ENCODE results near the gene GLUD2. TPM values are rescaled to one million over a fixed set of nuclear protein-coding genes. Genes with fewer than 3 reads are reported as not detected.
"Not testable (repeated sequence)": the region's sequence is repeated elsewhere in the genome, so short reads cannot be mapped to it uniquely, and the experiment has no call there.

GLUD2 gene
- 3.0 TPM for polyA plus RNA-seq (2013, experiment 1 of 4)
- polyA plus RNA-seq (2013, experiment 2 of 4): 4.5 TPM
- 2.8 TPM for polyA plus RNA-seq (2013, experiment 3 of 4)
- 3.2 TPM for polyA plus RNA-seq (2013, experiment 4 of 4)

GRCh38 chrX:121047441-121048419 is at the start of gene GLUD2:
TSS of gene GLUD2 (plus strand) at chrX:121047610. CDS start at chrX:121047685, 75 bp downstream.
- not testable (repeated sequence) for H3K27ac ChIP-seq (ENCODE audit: insufficient read depth, low read depth, low read length, poor library complexity, severe bottlenecking); H3K9me3 ChIP-seq (ENCODE audit: control insufficient read depth, low read length); H3K36me3 ChIP-seq (ENCODE audit: control insufficient read depth, insufficient read depth, low read length); H3K4me1 ChIP-seq (ENCODE audit: control insufficient read depth, insufficient read depth, low read length)
- 16 to 17% methylated on average over 77 to 81 of the region's 82 CpGs for WGBS, 2 experiments
- peak within 1 kb of the TSS; percentile 27 for H3K4me3 ChIP-seq (ENCODE audit: insufficient read depth, low read depth, low read length)
- peaks cover 20% of the 10 kb centered on the region for H3K27me3 ChIP-seq (ENCODE audit: control insufficient read depth, insufficient read depth, low read length, poor library complexity, severe bottlenecking)

GRCh38 chrX:120999413-120999812 is 48.0 kb upstream of the GLUD2 start:
- Histone ChIP-seq H3K27me3 (ENCODE audit: control insufficient read depth, insufficient read depth, low read length, poor library complexity, severe bottlenecking) (no peaks in the 10 kb centered on the region), H3K9me3 (ENCODE audit: control insufficient read depth, low read length) (no peaks in the 10 kb centered on the region), H3K27ac (ENCODE audit: insufficient read depth, low read depth, low read length, poor library complexity, severe bottlenecking) (no peak overlapping the region), H3K4me3 (ENCODE audit: insufficient read depth, low read depth, low read length) (no peak overlapping the region), H3K36me3 (ENCODE audit: control insufficient read depth, insufficient read depth, low read length) (no peaks in the 10 kb centered on the region), H3K4me1 (ENCODE audit: control insufficient read depth, insufficient read depth, low read length) (no peaks in the 10 kb centered on the region)
- WGBS, 2 experiments: 100% methylated on average over 2 of the region's 3 CpGs

GRCh38 chrX:121000589-121000988 is 46.8 kb upstream of the GLUD2 start:
- Histone ChIP-seq H3K4me1 (ENCODE audit: control insufficient read depth, insufficient read depth, low read length) (no peaks in the 10 kb centered on the region), H3K9me3 (ENCODE audit: control insufficient read depth, low read length) (no peaks in the 10 kb centered on the region), H3K36me3 (ENCODE audit: control insufficient read depth, insufficient read depth, low read length) (no peaks in the 10 kb centered on the region), H3K4me3 (ENCODE audit: insufficient read depth, low read depth, low read length) (no peak overlapping the region), H3K27ac (ENCODE audit: insufficient read depth, low read depth, low read length, poor library complexity, severe bottlenecking) (no peak overlapping the region), H3K27me3 (ENCODE audit: control insufficient read depth, insufficient read depth, low read length, poor library complexity, severe bottlenecking) (no peaks in the 10 kb centered on the region)
- 89% methylated on average over 4 of the region's 4 CpGs for WGBS, 2 experiments

GRCh38 chrX:121008920-121009319 is 38.5 kb upstream of the GLUD2 start:
- Histone ChIP-seq H3K4me1 (ENCODE audit: control insufficient read depth, insufficient read depth, low read length) (no peaks in the 10 kb centered on the region), H3K36me3 (ENCODE audit: control insufficient read depth, insufficient read depth, low read length) (no peaks in the 10 kb centered on the region), H3K9me3 (ENCODE audit: control insufficient read depth, low read length) (no peaks in the 10 kb centered on the region), H3K27ac (ENCODE audit: insufficient read depth, low read depth, low read length, poor library complexity, severe bottlenecking) (no peak overlapping the region), H3K27me3 (ENCODE audit: control insufficient read depth, insufficient read depth, low read length, poor library complexity, severe bottlenecking) (no peaks in the 10 kb centered on the region), H3K4me3 (ENCODE audit: insufficient read depth, low read depth, low read length) (no peak overlapping the region)
- WGBS, 2 experiments: 96 to 100% methylated on average over 1 of the region's 1 CpG

- Histone ChIP-seq H3K27me3 (ENCODE audit: control insufficient read depth, insufficient read depth, low read length, poor library complexity, severe bottlenecking) (no peaks in the 10 kb centered on the region), H3K4me1 (ENCODE audit: control insufficient read depth, insufficient read depth, low read length) (no peaks in the 10 kb centered on the region), H3K27ac (ENCODE audit: insufficient read depth, low read depth, low read length, poor library complexity, severe bottlenecking) (no peak overlapping the region), H3K36me3 (ENCODE audit: control insufficient read depth, insufficient read depth, low read length) (no peaks in the 10 kb centered on the region), H3K9me3 (ENCODE audit: control insufficient read depth, low read length) (no peaks in the 10 kb centered on the region), H3K4me3 (ENCODE audit: insufficient read depth, low read depth, low read length) (no peak overlapping the region)
- WGBS, 2 experiments: 93 to 95% methylated on average over 2 to 3 of the region's 3 CpGs
These were observed 37.6 kb upstream of the GLUD2 start for GRCh38 chrX:121009764-121010163.

GRCh38 chrX:121010218-121010617 is 37.2 kb upstream of the GLUD2 start:
- Histone ChIP-seq H3K4me1 (ENCODE audit: control insufficient read depth, insufficient read depth, low read length) (no peaks in the 10 kb centered on the region), H3K36me3 (ENCODE audit: control insufficient read depth, insufficient read depth, low read length) (no peaks in the 10 kb centered on the region), H3K27ac (ENCODE audit: insufficient read depth, low read depth, low read length, poor library complexity, severe bottlenecking) (no peak overlapping the region), H3K4me3 (ENCODE audit: insufficient read depth, low read depth, low read length) (no peak overlapping the region), H3K9me3 (ENCODE audit: control insufficient read depth, low read length) (no peaks in the 10 kb centered on the region), H3K27me3 (ENCODE audit: control insufficient read depth, insufficient read depth, low read length, poor library complexity, severe bottlenecking) (no peaks in the 10 kb centered on the region)
- 92 to 100% methylated on average over 3 to 4 of the region's 4 CpGs for WGBS, 2 experiments

GRCh38 chrX:121011254-121011653 is 36.2 kb upstream of the GLUD2 start:
- 91 to 95% methylated on average over 7 of the region's 7 CpGs for WGBS, 2 experiments
- no peaks in the 10 kb centered on the region for H3K27me3 ChIP-seq (ENCODE audit: control insufficient read depth, insufficient read depth, low read length, poor library complexity, severe bottlenecking)
- H3K36me3 ChIP-seq (ENCODE audit: control insufficient read depth, insufficient read depth, low read length): no peaks in the 10 kb centered on the region
- no peak overlapping the region for H3K27ac ChIP-seq (ENCODE audit: insufficient read depth, low read depth, low read length, poor library complexity, severe bottlenecking)
- no peak overlapping the region for H3K4me3 ChIP-seq (ENCODE audit: insufficient read depth, low read depth, low read length)
- no peaks in the 10 kb centered on the region for H3K4me1 ChIP-seq (ENCODE audit: control insufficient read depth, insufficient read depth, low read length)
- H3K9me3 ChIP-seq (ENCODE audit: control insufficient read depth, low read length): no peaks in the 10 kb centered on the region

GRCh38 chrX:121013897-121014455 is 33.4 kb upstream of the GLUD2 start:
- H3K27me3 ChIP-seq (ENCODE audit: control insufficient read depth, insufficient read depth, low read length, poor library complexity, severe bottlenecking): no peaks in the 10 kb centered on the region
- H3K4me1 ChIP-seq (ENCODE audit: control insufficient read depth, insufficient read depth, low read length): no peaks in the 10 kb centered on the region
- no peak overlapping the region for H3K4me3 ChIP-seq (ENCODE audit: insufficient read depth, low read depth, low read length)
- H3K27ac ChIP-seq (ENCODE audit: insufficient read depth, low read depth, low read length, poor library complexity, severe bottlenecking): no peak overlapping the region
- no peaks in the 10 kb centered on the region for H3K36me3 ChIP-seq (ENCODE audit: control insufficient read depth, insufficient read depth, low read length)
- H3K9me3 ChIP-seq (ENCODE audit: control insufficient read depth, low read length): no peaks in the 10 kb centered on the region

GRCh38 chrX:121014826-121015225 is 32.6 kb upstream of the GLUD2 start:
- H3K9me3 ChIP-seq (ENCODE audit: control insufficient read depth, low read length): no peaks in the 10 kb centered on the region

GRCh38 chrX:121028419-121028818 is 19.0 kb upstream of the GLUD2 start:
- H3K4me1 ChIP-seq (ENCODE audit: control insufficient read depth, insufficient read depth, low read length): no peaks in the 10 kb centered on the region
- no peaks in the 10 kb centered on the region for H3K27me3 ChIP-seq (ENCODE audit: control insufficient read depth, insufficient read depth, low read length, poor library complexity, severe bottlenecking)
- H3K9me3 ChIP-seq (ENCODE audit: control insufficient read depth, low read length): no peaks in the 10 kb centered on the region
- H3K27ac ChIP-seq (ENCODE audit: insufficient read depth, low read depth, low read length, poor library complexity, severe bottlenecking): no peak overlapping the region
- H3K4me3 ChIP-seq (ENCODE audit: insufficient read depth, low read depth, low read length): no peak overlapping the region
- WGBS, 2 experiments: no CpG with 5 or more reads among the region's 1 CpG
- no peaks in the 10 kb centered on the region for H3K36me3 ChIP-seq (ENCODE audit: control insufficient read depth, insufficient read depth, low read length)

More at GRCh38 chrX:121014826-121015225, 32.6 kb upstream of the GLUD2 start:
- Histone ChIP-seq H3K27me3 (ENCODE audit: control insufficient read depth, insufficient read depth, low read length, poor library complexity, severe bottlenecking) (no peaks in the 10 kb centered on the region), H3K4me1 (ENCODE audit: control insufficient read depth, insufficient read depth, low read length) (no peaks in the 10 kb centered on the region), H3K27ac (ENCODE audit: insufficient read depth, low read depth, low read length, poor library complexity, severe bottlenecking) (no peak overlapping the region), H3K36me3 (ENCODE audit: control insufficient read depth, insufficient read depth, low read length) (no peaks in the 10 kb centered on the region), H3K4me3 (ENCODE audit: insufficient read depth, low read depth, low read length) (no peak overlapping the region)
- 94 to 100% methylated on average over 2 of the region's 2 CpGs for WGBS, 2 experiments

Data from ectodermal cell (in vitro differentiated cells).